Activated B cell treated with CpG ODN at 0.5 μM for 24 hours (primary cell): ENCODE data around the gene PLEKHA7. TPM values are rescaled to one million over a fixed set of nuclear protein-coding genes. Genes with fewer than 3 reads are reported as not detected.

Experiments used
- ATAC-seq: fragments of 200-7000 bp; cut with Tn5 transposase; one replicate; pipeline ENCODE4 v1.10.0; 2021; ENCODE audit warnings: low read depth, mild to moderate bottlenecking, moderate library complexity
- CTCF ChIA-PET: fragments of 350-600 bp; sonication (Branson Sonifier 250); formaldehyde crosslinking; loops from one replicate; lab custom pipeline; 2021; ENCODE audit warnings: antibody characterized with exemption; lab: Charles Lee
- POLR2A ChIA-PET: fragments of 350-600 bp; sonication (Branson Sonifier 250); formaldehyde crosslinking; loops from one replicate; lab custom pipeline; 2021; ENCODE audit warnings: antibody characterized with exemption; lab: Charles Lee
- DNase-seq: peaks from one replicate; pipeline ENCODE4 v3.0.0; 2022
- H3K27ac Mint-ChIP-seq: one replicate; pipeline ENCODE4 v1.8.0; 2020; ENCODE audit warnings: mixed read lengths
- H3K27me3 Mint-ChIP-seq: one replicate; pipeline ENCODE4 v1.8.0; 2021; ENCODE audit warnings: mixed read lengths
- H3K36me3 Mint-ChIP-seq: one replicate; pipeline ENCODE4 v1.8.0; 2021; ENCODE audit warnings: low read depth, mixed read lengths
- H3K4me1 Mint-ChIP-seq: one replicate; pipeline ENCODE4 v1.8.0; 2021; ENCODE audit warnings: mixed read lengths
- H3K4me3 Mint-ChIP-seq: one replicate; pipeline ENCODE4 v1.8.0; 2020; ENCODE audit warnings: mild to moderate bottlenecking, mixed read lengths
- H3K9me3 Mint-ChIP-seq: one replicate; pipeline ENCODE4 v1.8.0; 2020; ENCODE audit warnings: mixed read lengths
- CTCF ChIP-seq: fragments of 200-600 bp; IDR thresholded peaks from one replicate; pipeline ENCODE4 v1.8.0; 2022; ENCODE audit warnings: antibody characterized with exemption, mild to moderate bottlenecking
- intact Hi-C: fragments of 100-400 bp; cut with micrococcal nuclease; formaldehyde crosslinking; loops from one replicate; pipeline ENCODE4 v1.15.1; 2024
- total RNA-seq: library from RNA; stranded (reverse); gene quantifications from 2 replicates; pipeline ENCODE4 v1.2.3, GENCODE V29; 2022

Gene PLEKHA7
- total RNA-seq, 1 donor from 2014 or later = 4.9 TPM

GRCh38 chr11:16953663-16954062 lies 60.6 kb downstream of the PLEKHA7 start:
- H3K9me3 Mint-ChIP-seq = no peaks in the 10 kb centered on the region
- no peak for DNase-seq
- no peak for TF ChIP-seq CTCF
- no peaks in the 10 kb centered on the region for H3K27me3 Mint-ChIP-seq
- H3K4me1 Mint-ChIP-seq = no peaks in the 10 kb centered on the region
- no peak for ATAC-seq
- H3K27ac Mint-ChIP-seq = no peak overlapping the region
- intact Hi-C loops = loop anchor here (5.0 kb wide), 1 partner anchor 34 kb away; no protein-coding TSS in a partner anchor
- H3K36me3 Mint-ChIP-seq = no peaks in the 10 kb centered on the region
- H3K4me3 Mint-ChIP-seq = no peak overlapping the region
- ChIA-PET CTCF (no interaction called here), POLR2A (no interaction called here)

GRCh38 chr11:16946477-16947282 lies 67.5 kb downstream of the PLEKHA7 start:
- peak overlapping the region; percentile 25 for H3K4me3 Mint-ChIP-seq
- no peak for TF ChIP-seq CTCF
- POLR2A ChIA-PET = interaction anchor here (1.0 kb wide), 1 partner anchor 131 kb away, joined by 3 read pairs; the partner anchor contains the start of gene RPS13
- H3K36me3 Mint-ChIP-seq = no peaks in the 10 kb centered on the region
- intact Hi-C loops = loop anchor here (1.0 to 5.0 kb wide), 8 partner anchors 10 to 558 kb away; partner anchors contain the start of genes KCNJ11 and RPS13
- no peaks in the 10 kb centered on the region for H3K9me3 Mint-ChIP-seq
- DNase-seq (no peak), ATAC-seq (peak; percentile 77)
- peaks cover 17% of the 10 kb centered on the region for H3K4me1 Mint-ChIP-seq
- H3K27ac Mint-ChIP-seq = peak overlapping the region; percentile 68
- no peaks in the 10 kb centered on the region for H3K27me3 Mint-ChIP-seq
- CTCF ChIA-PET = interaction anchor here (1.0 to 2.1 kb wide), 4 partner anchors 9 to 437 kb away, joined by 3 to 5 read pairs (median 4); no protein-coding TSS in a partner anchor

- Mint-ChIP-seq H3K27me3 (no peaks in the 10 kb centered on the region), H3K9me3 (no peaks in the 10 kb centered on the region), H3K36me3 (no peaks in the 10 kb centered on the region), H3K4me3 (peak overlapping the region; percentile 61), H3K4me1 (peaks cover 17% of the 10 kb centered on the region), H3K27ac (peak overlapping the region; percentile 57)
- no peak for TF ChIP-seq CTCF
- DNase-seq (no peak), ATAC-seq (peak; percentile 77)
- POLR2A ChIA-PET = interaction anchor here (1.0 kb wide), 1 partner anchor 132 kb away, joined by 3 read pairs; the partner anchor contains the start of gene RPS13
- CTCF ChIA-PET = interaction anchor here (1.0 to 2.1 kb wide), 4 partner anchors 9 to 438 kb away, joined by 3 to 5 read pairs (median 4); no protein-coding TSS in a partner anchor
- intact Hi-C loops = loop anchor here (1.0 to 5.0 kb wide), 8 partner anchors 10 to 558 kb away; partner anchors contain the start of genes KCNJ11 and RPS13
Observed at GRCh38 chr11:16945671-16946469, 68.3 kb downstream of the PLEKHA7 start.

GRCh38 chr11:16942911-16943310 lies 71.3 kb downstream of the PLEKHA7 start:
- DNase-seq (no peak), ATAC-seq (no peak)
- no peak overlapping the region for H3K27ac Mint-ChIP-seq
- ChIA-PET CTCF (no interaction called here), POLR2A (no interaction called here)
- no peak overlapping the region for H3K4me3 Mint-ChIP-seq
- H3K4me1 Mint-ChIP-seq = peaks cover 17% of the 10 kb centered on the region
- no peaks in the 10 kb centered on the region for H3K9me3 Mint-ChIP-seq
- intact Hi-C loops = no loop called here
- no peaks in the 10 kb centered on the region for H3K27me3 Mint-ChIP-seq
- TF ChIP-seq CTCF = no peak
- no peaks in the 10 kb centered on the region for H3K36me3 Mint-ChIP-seq
